ENCODE results near the gene TK1.

- no peak for TF ChIP-seq POLR2AphosphoS5 (IDR thresholded peaks at IDR 0.05)
- no peak for TF ChIP-seq CTCF (IDR thresholded peaks at IDR 0.05)
- no peak for TF ChIP-seq POLR2A (IDR thresholded peaks at IDR 0.05)
Measured at GRCh38 chr17:78148286-78149016, 38.4 kb downstream of the TK1 start.
